ENCODE data around the gene MCF2L.

Gene MCF2L

GRCh38 chr13:112997188-112998130, 28.4 kb downstream of the MCF2L start:
- no peak overlapping the region for H3K4me3 ChIP-seq (ENCODE audit: low read depth, low read length)

- H3K4me3 ChIP-seq (ENCODE audit: low read depth, low read length) = no peak overlapping the region
These were observed 29.7 kb downstream of the MCF2L start for GRCh38 chr13:112998521-112999280.

- H3K4me3 ChIP-seq (ENCODE audit: low read depth, low read length) = no peak overlapping the region
These were observed 30.6 kb downstream of the MCF2L start for GRCh38 chr13:112999414-113000177.

- no peak overlapping the region for H3K4me3 ChIP-seq (ENCODE audit: low read depth, low read length)
These were observed 31.6 kb downstream of the MCF2L start for GRCh38 chr13:113000575-113000974.

- no peak overlapping the region for H3K4me3 ChIP-seq (ENCODE audit: low read depth, low read length)
These were observed 32.5 kb downstream of the MCF2L start for GRCh38 chr13:113001241-113002140.

GRCh38 chr13:113002206-113002912, 33.3 kb downstream of the MCF2L start:
- no peak overlapping the region for H3K4me3 ChIP-seq (ENCODE audit: low read depth, low read length)

- no peak overlapping the region for H3K4me3 ChIP-seq (ENCODE audit: low read depth, low read length)
These were observed 33.9 kb downstream of the MCF2L start for GRCh38 chr13:113002913-113003290.

GRCh38 chr13:113004126-113004525, 35.1 kb downstream of the MCF2L start:
- H3K4me3 ChIP-seq (ENCODE audit: low read depth, low read length) = no peak overlapping the region

- no peak overlapping the region for H3K4me3 ChIP-seq (ENCODE audit: low read depth, low read length)
These were observed 36.3 kb downstream of the MCF2L start for GRCh38 chr13:113005076-113005865.

- H3K4me3 ChIP-seq (ENCODE audit: low read depth, low read length) = no peak overlapping the region
These were observed 37.0 kb downstream of the MCF2L start for GRCh38 chr13:113005997-113006396.

- H3K4me3 ChIP-seq (ENCODE audit: low read depth, low read length) = no peak overlapping the region
These were observed 37.6 kb downstream of the MCF2L start for GRCh38 chr13:113006660-113007059.

GRCh38 chr13:113008851-113009250, 39.8 kb downstream of the MCF2L start:
- H3K4me3 ChIP-seq (ENCODE audit: low read depth, low read length) = no peak overlapping the region

GRCh38 chr13:113009743-113010509, 40.9 kb downstream of the MCF2L start:
- H3K4me3 ChIP-seq (ENCODE audit: low read depth, low read length) = no peak overlapping the region

- H3K4me3 ChIP-seq (ENCODE audit: low read depth, low read length) = no peak overlapping the region
These were observed 41.5 kb downstream of the MCF2L start for GRCh38 chr13:113010510-113010865.

- H3K4me3 ChIP-seq (ENCODE audit: low read depth, low read length) = no peak overlapping the region
These were observed 44.3 kb downstream of the MCF2L start for GRCh38 chr13:113013303-113013702.

- no peak overlapping the region for H3K4me3 ChIP-seq (ENCODE audit: low read depth, low read length)
These were observed 45.1 kb downstream of the MCF2L start for GRCh38 chr13:113013878-113014751.
